Mucosa of rectum (tissue), 2 donors: ENCODE measurements around the gene GABBR2.
A peak's percentile ranks its signal among the peaks of the same experiment; 100 is the strongest.
"Not testable (repeated sequence)": the region's sequence is repeated elsewhere in the genome, so short reads cannot be mapped to it uniquely, and the experiment has no call there.

Experiments used
- H3K27ac ChIP-seq, 2 donors: one replicate each; pipeline ENCODE4 v1.7.0; 2013; ENCODE audit warnings: inconsistent platforms in 2 of 2, low read depth in 2 of 2, low read length in 2 of 2
- H3K27me3 ChIP-seq, 2 donors: one replicate each; pipeline ENCODE4 v1.7.0; 2013; ENCODE audit warnings: low read length in 2 of 2; ENCODE audit not compliant: control insufficient read depth in 2 of 2, insufficient read depth in 2 of 2
- H3K36me3 ChIP-seq, 2 donors: one replicate each; pipeline ENCODE4 v1.7.0; 2013; ENCODE audit warnings: low read length in 2 of 2; ENCODE audit not compliant: control insufficient read depth in 2 of 2, insufficient read depth in 2 of 2
- H3K4me1 ChIP-seq, 2 donors: one replicate each; pipeline ENCODE4 v1.7.0; 2013; ENCODE audit warnings: low read length in 2 of 2, mild to moderate bottlenecking in 1 of 2; ENCODE audit not compliant: control insufficient read depth in 2 of 2, insufficient read depth in 2 of 2
- H3K4me3 ChIP-seq, 2 donors: one replicate each; pipeline ENCODE4 v1.7.0; 2013; ENCODE audit warnings: low read length in 2 of 2
- H3K9ac ChIP-seq, 2 donors: one replicate each; pipeline ENCODE4 v1.7.0; 2013; ENCODE audit warnings: low read length in 2 of 2, low read depth in 1 of 2, mild to moderate bottlenecking in 1 of 2
- H3K9me3 ChIP-seq, 2 donors: one replicate each; pipeline ENCODE4 v1.7.0; 2013; ENCODE audit warnings: low read length in 2 of 2; ENCODE audit not compliant: control insufficient read depth in 2 of 2
- donor health status: healthy.
- donor health status: Normal muscosa, but diverticular disease.

The GABBR2 gene

DNA sequence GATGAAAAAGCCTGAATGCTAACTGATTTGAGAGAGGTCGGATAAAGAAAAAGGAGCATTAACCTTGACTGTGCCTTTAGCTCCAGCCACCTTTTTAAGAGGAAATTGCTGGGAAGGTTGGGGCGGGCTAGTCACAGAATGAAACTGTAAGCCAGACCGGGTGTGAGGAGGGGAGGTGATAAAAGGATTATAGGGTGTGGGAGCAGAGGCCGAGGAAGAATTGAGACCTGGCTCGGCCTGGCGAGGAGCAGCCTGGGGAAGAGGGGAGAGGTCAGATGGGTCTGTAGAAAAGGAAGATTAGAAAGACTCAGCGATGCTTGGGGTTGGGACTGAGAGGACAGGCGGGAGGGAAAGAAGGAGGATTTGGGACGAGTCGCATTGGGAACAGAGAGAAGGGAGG lies 439.1 kb downstream of the GABBR2 start:
- not testable (repeated sequence) for H3K27ac ChIP-seq, H3K9me3 ChIP-seq, H3K27me3 ChIP-seq, H3K36me3 ChIP-seq, H3K4me3 ChIP-seq, H3K4me1 ChIP-seq, H3K9ac ChIP-seq

GRCh38 chr9:98267556-98267955 lies 441.2 kb downstream of the GABBR2 start:
- H3K4me1 ChIP-seq, H3K36me3 ChIP-seq, H3K9me3 ChIP-seq, H3K9ac ChIP-seq, H3K27ac ChIP-seq, H3K27me3 ChIP-seq, H3K4me3 ChIP-seq: not testable (repeated sequence)

DNA sequence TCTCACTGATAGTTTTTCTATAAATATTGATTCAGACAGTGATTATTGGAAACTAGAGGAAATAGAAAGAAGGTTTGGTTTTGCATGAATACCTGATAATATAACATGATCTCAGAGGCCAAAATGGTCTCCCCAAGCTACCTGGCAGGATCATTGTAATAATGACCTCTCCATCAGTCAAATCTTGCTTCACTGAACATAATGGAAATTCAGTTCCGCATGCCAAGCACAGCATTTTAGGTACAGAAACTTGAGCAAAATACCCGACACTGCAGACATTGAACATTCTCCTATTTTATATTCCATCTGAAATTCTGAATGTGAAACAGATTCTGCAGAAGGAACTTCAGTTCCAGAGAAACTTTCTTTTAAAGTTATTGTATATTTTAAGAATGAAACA lies 444.2 kb downstream of the GABBR2 start:
- Histone ChIP-seq H3K27me3 (no peaks in the 10 kb centered on the region), H3K4me1 (no peaks in the 10 kb centered on the region), H3K9ac (no peak overlapping the region), H3K36me3 (no peaks in the 10 kb centered on the region), H3K4me3 (no peak overlapping the region), H3K27ac (no peak overlapping the region), H3K9me3 (no peaks in the 10 kb centered on the region)

DNA sequence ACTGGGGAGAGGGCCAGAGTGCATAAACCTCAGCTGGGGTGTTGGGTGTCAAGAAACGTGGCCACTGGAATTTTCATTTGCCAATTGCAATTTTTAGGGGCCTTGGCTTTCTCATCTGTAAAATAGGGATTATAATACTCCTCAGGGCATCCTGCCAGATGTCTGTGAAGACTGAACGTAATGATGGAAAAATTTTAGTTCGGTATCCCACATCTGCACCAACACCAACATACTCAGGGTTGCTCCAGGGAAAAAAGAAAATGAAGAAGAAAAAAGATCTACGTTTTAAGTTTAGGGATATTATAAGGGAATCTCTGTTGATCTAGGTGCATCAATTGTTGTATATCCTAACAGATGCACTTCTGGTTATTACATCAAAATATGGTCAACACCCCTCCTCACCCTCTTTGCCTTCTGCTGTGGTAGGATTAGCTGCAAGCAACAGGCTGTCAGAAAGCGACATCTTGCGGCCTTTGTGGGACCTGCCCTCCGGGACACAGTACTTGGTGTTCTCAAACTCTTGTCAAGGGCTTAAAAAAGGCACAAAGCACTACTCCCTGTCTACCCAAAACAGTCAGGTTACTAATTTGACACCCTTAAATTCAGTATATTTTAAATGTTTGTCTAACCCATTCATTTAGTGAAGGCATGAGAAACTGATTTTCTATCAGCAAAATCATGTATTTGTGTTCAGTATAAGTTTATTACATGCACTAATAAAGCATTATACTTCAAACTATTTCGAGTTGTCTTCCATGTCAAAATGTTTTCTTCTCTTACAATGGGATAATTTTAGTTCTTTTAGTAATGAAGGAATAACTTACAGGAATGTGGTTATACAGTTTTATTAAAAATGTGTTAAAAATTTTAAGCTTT lies 445.0 kb downstream of the GABBR2 start:
- no peaks in the 10 kb centered on the region for H3K27me3 ChIP-seq
- no peaks in the 10 kb centered on the region for H3K9me3 ChIP-seq
- no peaks in the 10 kb centered on the region for H3K4me1 ChIP-seq
- no peaks in the 10 kb centered on the region for H3K36me3 ChIP-seq
- H3K4me3 ChIP-seq = no peak overlapping the region
- H3K27ac ChIP-seq = no peak overlapping the region
- no peak overlapping the region for H3K9ac ChIP-seq

- H3K9me3 ChIP-seq = no peaks in the 10 kb centered on the region
- no peaks in the 10 kb centered on the region for H3K27me3 ChIP-seq
- no peak overlapping the region for H3K9ac ChIP-seq
- H3K4me1 ChIP-seq = no peaks in the 10 kb centered on the region
- no peaks in the 10 kb centered on the region for H3K36me3 ChIP-seq
- no peak overlapping the region for H3K4me3 ChIP-seq
- H3K27ac ChIP-seq = no peak overlapping the region
Observed at GRCh38 chr9:98263080-98263479, 445.7 kb downstream of the GABBR2 start.

- Histone ChIP-seq H3K9me3 (no peaks in the 10 kb centered on the region), H3K4me3 (no peak overlapping the region), H3K4me1 (peaks cover 0 to 2% of the 10 kb centered on the region in 2 donors), H3K9ac (no peak overlapping the region), H3K27me3 (no peaks in the 10 kb centered on the region), H3K36me3 (no peaks in the 10 kb centered on the region), H3K27ac (no peak overlapping the region)
Observed at GRCh38 chr9:98262056-98262455, 446.7 kb downstream of the GABBR2 start.

GRCh38 chr9:98260635-98261034 lies 448.1 kb downstream of the GABBR2 start:
- H3K36me3 ChIP-seq = no peaks in the 10 kb centered on the region
- no peaks in the 10 kb centered on the region for H3K9me3 ChIP-seq
- H3K27ac ChIP-seq = no peak overlapping the region
- H3K9ac ChIP-seq = no peak overlapping the region
- no peak overlapping the region for H3K4me3 ChIP-seq
- no peaks in the 10 kb centered on the region for H3K27me3 ChIP-seq
- H3K4me1 ChIP-seq = peaks cover 5 to 7% of the 10 kb centered on the region in 2 donors

- H3K36me3 ChIP-seq = no peaks in the 10 kb centered on the region
- H3K27me3 ChIP-seq = no peaks in the 10 kb centered on the region
- no peak overlapping the region for H3K9ac ChIP-seq
- H3K4me3 ChIP-seq = no peak overlapping the region
- H3K4me1 ChIP-seq = peaks cover 8 to 10% of the 10 kb centered on the region in 2 donors
- H3K9me3 ChIP-seq = no peaks in the 10 kb centered on the region
- no peak overlapping the region for H3K27ac ChIP-seq
Observed at GRCh38 chr9:98259791-98260190, 448.9 kb downstream of the GABBR2 start.

DNA sequence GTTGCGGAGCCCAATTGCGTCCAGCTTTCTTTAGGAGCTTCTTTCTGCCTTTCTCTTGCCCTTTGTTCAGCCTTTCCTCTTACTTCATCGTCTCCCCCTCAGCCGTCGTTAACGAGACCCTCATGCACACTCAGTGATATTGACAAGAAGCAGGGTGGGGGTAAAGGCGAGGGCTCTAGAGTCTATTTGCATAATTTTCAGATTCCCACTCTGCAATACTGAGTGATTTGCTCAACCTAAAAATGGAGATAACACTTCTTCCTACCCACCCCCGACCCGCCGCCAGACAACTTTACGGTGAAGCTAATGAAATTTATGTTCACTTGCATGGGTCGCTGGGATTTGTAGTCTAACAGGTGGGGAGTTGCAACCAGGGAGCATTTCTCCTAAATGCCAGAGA lies 452.0 kb downstream of the GABBR2 start:
- Histone ChIP-seq H3K4me1 (peaks cover 19 to 28% of the 10 kb centered on the region in 2 donors), H3K9ac (peak overlapping the region; percentile 84 to 93), H3K27ac (peak overlapping the region; percentile 99), H3K36me3 (peaks cover 0 to 5% of the 10 kb centered on the region in 2 donors), H3K4me3 (peak overlapping the region; percentile 77 to 89), H3K27me3 (no peaks in the 10 kb centered on the region), H3K9me3 (no peaks in the 10 kb centered on the region)

- Histone ChIP-seq H3K4me1 (peaks cover 19 to 28% of the 10 kb centered on the region in 2 donors), H3K4me3 (peak within 1 kb of the TSS; percentile 77 to 89), H3K36me3 (peaks cover 0 to 6% of the 10 kb centered on the region in 2 donors), H3K9ac (peak within 1 kb of the TSS; percentile 84 to 93), H3K27ac (peak within 1 kb of the TSS; percentile 99), H3K9me3 (no peaks in the 10 kb centered on the region), H3K27me3 (no peaks in the 10 kb centered on the region)
Observed at GRCh38 chr9:98255578-98256296, 453.0 kb downstream of the GABBR2 start, which contains the start of gene TBC1D2. TBC1D2 (minus strand) TSS chr9:98255649; CDS start chr9:98255541, 108 bp downstream.
